D341Med (cell line): ENCODE data around the gene TXNDC2.

Experiments used
- DNase-seq: peaks from one replicate; pipeline ENCODE4 v3.0.0; 2012; ENCODE audit warnings: low spot score

Gene TXNDC2

DNA sequence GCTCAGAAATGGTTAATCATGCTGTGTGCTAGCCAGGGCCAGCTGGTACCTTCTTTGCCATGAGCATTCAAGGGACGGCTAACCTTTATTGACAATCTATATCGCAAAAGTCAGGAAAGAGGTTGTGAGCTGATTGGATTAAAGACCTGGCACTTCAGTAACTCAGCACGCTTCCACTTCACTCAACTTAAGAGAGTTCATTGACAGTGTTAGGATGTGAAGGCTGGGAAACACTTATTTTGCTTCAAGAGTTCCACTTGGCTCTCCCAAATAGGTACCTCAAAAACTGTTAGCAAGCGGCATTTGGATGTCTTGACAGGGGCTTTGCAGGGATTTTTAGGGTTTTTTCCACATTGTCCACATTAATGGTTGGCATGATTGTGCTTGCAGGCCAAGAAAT lies 25.1 kb upstream of the TXNDC2 start:
- DNase-seq, result no peak

DNA sequence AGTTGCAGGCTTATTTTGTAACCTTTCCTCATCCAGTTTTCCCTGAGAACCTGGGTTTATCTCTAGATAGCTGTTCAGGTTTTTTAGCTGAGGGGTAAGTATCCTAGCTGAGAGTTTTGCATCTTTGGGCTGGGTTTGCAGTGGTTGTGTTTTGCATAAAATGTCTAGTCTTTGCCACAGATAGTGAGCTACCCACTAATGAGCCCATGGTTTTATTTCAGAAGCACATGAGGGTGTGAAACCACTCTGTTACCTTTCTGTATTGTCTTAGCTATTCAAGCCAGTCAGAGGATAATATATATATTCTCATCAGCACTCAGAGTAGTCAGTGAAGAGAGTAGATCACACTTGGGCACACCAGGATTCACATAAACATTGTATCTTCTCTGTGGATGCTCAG lies 24.6 kb upstream of the TXNDC2 start:
- DNase-seq, result no peak

DNA sequence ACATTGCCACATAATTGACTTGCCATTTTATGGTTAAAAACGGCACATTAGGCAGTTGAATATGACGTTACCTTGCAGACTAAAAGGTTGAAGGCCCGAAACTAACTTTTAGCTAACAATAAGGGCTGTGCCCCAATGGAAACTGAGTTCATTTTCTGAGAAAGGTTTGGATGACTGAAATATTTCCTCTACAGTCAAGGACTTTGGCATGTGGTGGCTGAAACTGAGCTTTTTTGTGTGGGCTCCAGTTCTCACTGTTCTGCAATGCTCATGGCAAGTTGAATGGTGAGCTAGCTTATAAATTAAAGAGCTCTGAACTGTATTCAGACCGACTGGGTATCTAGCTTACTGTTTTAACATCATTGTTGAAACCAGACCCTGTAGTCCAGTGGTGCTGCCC lies 23.8 kb upstream of the TXNDC2 start:
- DNase-seq, result no peak

DNA sequence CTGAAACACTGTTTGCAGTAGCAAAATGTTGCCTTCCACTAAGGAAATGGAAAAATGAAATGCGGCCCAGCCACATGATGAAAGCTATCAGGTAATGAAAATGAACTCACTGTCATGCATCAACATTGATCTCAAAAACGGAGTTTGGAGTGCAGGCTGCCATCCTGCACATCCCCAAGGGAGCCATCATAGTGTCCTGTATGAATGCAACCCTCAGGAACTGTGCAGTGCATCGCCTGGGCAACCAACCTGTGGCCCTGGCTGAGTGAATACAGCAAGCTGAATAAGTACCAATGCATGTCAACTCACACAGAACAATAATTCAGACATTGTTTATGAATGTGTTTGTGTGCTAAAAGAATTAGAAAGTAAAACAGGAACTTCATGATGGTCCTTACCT lies 23.1 kb upstream of the TXNDC2 start:
- no peak for DNase-seq

DNA sequence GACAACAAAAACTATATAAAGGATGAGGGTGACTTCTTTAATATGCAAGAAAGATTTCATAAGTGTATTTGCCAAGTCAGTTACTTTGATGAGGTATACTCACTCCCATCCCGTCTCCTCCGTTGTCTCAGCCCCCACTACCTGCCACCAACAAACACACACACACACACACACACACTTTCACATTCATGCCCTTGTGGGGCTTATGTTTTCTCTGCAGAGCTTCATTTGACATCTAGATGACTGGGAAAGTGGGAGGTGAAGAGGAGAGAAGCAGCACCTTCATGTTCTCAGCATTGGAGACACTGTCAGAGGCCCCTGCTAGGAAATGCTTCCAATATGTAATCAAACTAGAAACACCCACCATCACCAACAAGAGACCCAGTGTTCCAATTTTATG lies 22.5 kb upstream of the TXNDC2 start:
- DNase-seq, result no peak

DNA sequence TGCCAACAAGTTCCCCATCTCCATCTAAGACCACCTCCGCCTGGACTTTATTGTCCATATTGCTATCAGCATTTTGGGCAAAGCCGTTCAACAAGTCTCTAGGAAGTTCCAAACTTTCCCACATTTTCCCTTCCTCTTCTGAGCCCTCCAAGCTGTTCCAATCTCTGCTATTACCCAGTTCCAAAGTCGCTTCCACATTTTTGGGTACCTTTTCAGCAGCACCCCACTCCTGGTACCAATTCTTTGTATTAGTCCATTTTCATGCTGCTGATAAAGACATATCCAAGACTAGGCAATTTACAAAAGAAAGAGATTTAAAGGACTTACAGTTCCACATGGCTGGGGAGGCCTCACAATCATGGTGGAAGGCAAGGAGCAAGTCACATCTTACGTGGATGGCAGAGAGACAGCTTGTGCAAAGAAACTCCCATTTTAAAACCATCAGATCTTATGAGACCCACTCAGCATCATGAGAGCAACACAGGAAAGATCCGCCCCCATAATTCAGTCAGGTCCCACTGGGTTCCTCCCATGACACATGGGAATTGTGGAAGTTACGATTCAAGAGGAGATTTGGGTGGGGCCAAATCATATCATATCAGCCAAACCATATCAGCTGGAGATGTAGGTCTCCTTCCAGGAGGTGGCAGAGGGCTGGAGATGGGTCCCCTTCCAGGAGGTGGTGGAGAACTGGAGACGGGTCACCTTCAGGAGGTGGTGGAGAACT lies 19.8 kb upstream of the TXNDC2 start:
- DNase-seq, result no peak

DNA sequence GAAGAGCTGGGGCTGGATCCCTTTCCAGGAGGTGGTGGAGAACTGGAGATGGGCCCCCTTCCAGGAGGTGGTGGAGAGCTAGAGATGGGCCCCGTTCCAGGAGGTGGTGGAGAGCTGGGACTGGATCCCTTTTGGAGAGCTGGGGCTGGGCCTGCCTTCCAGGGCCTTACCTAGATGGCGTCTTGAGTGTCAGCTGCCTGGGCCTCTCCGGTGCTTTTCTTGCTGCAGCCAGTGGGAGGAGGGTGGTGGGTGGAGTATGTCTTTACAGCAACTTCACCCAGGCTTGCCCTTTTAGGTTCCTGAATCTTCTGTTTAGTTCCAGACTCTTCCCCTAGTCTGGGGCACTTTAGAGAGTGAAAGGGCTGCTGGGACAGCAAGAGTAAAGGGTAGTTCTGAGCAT lies 19.1 kb upstream of the TXNDC2 start:
- DNase-seq, result no peak

DNA sequence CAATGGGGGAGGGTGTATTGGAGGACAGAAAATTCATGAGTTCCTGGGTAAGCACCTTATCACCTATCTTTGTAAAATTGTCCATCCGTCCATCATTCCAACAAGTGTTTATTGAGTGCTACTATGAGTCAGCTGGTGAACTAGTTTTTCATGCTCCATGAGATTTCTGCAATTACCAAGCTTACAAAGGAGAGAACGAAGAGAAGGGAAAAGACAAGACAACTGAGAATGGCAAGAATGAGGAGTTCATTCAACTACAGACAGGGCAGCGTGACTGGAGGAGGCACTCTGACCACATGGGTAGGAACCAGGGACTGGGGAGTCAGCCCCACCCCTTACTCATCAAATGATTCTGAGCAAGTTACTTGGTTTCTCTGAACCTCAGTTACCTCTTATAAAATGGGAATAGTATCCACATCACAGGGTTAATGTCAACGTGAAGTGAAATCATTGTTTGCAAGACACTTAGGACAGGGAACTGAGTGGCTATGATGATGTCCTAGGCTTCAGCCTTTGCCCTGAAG lies 18.6 kb upstream of the TXNDC2 start:
- DNase-seq, result no peak

DNA sequence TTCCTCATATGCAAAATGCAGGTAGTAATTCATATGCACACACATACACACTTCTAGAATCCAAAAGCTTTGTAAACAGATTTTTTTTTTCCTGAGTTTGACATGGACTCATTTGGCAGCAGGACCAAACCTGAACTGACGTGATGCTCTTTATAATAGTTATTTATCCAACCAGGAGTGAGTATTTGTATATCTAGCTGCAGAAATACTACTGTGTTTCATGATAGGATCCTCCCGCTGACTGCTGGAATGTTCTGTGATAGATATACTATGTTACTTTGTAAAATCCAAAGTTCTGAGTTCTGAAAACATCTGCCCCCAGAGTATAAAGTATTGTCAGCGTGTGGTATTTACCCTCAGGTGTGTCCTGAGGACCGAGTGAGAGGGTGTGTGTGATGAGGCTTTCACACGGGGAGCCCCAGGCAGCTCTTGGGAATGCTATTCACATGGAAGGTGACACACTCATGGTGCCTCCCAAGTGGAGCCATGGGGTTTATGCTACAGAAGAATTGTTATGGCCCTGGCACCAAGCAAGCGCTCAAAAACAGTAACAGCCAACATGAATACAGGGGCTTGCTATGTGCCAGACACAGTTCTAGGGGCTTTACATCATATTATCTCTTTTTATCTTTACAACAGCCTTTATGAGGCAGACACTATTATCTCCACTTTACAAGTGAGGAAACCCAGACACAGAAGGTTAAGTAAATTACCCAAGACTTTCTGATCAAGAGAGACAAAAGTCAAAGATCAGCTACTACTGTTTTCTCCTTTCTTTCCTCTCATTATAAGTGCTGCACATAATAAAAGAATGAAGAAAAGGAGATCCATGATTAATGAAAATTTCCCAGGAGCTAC lies 16.7 kb upstream of the TXNDC2 start:
- no peak for DNase-seq

DNA sequence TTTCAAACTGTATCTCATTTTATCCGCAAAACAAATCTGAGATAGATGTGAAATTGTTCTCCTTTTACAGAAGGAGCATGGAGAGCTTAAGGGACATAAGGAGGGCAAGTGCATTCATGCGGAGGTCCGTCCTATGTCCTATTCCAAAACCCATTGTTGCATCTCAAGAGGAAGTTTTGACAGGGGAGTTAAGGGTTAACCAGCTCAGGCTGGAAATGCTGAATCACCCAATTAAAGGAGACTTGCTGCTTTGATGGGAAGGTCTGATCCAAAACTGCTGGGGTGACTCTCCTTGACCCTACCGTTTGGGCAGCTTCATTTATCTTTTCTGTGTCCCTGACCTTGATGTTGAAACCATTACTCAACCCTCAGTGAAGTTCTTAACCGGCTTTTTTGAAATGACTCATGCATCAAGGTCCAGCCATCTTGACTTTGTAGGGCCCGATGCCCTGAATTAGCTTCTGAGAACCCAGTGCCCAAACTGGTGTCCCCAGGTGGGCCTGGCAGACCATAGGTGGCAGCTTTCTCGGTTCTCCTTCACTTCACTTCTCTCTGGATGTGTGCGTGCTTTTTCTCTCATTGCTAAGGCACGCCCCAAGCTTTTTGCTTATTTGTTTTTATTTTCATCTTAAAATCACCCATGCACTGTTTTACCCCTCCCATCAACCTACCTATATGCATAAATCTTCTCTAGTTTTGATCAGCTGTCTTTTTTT lies 15.9 kb upstream of the TXNDC2 start:
- no peak for DNase-seq

DNA sequence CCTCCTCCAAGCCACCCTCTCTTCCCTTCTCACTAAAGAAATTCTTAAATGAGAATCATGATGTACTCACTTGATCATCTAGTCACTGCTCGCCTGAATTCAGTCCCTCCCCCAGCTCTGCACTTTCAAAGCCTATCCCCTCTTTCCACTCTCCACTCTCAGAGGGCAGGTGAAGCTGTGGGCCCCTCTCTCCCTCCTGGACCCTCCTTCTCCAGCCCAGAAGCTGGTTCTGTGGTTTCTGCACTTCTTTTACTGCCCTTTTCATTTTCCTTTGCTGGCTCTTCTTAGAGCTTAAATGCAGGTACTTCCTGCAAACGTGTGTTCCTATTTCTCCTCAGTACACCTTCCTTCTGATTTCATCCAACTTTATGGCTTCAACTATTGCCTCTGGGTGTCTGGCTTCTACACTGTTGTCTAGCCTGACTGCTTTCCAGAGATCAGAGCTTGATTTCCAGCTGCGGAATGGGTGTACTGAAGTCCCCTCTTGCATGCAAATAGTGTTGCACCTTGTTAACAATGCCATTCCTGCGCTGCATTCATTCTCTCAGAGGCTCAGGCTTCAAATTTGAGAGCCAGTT lies 15.3 kb upstream of the TXNDC2 start:
- no peak for DNase-seq

DNA sequence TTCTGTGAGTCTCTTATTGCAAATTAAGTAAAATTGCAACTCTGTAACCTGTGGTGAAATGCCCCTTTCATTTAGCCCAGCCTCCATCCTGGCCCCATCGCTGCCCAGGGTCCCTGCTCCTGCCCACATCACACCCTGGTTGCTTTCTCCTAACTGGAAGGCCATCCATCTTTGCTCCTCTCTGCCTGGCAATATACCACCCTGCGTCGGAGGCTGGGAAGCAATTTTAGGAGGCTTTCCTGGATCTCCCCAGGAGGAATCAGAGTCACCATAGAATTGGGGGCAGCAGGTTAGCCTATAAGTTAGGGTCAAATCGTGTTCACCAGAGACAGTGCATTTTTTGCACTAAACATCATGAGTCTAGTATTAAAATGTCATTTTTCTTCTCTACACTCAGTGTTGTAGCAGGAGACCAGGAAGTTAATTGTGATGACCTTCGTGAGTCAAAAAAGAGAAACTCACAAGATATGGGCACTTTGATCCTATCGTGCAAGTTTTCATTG lies 14.5 kb upstream of the TXNDC2 start:
- no peak for DNase-seq

DNA sequence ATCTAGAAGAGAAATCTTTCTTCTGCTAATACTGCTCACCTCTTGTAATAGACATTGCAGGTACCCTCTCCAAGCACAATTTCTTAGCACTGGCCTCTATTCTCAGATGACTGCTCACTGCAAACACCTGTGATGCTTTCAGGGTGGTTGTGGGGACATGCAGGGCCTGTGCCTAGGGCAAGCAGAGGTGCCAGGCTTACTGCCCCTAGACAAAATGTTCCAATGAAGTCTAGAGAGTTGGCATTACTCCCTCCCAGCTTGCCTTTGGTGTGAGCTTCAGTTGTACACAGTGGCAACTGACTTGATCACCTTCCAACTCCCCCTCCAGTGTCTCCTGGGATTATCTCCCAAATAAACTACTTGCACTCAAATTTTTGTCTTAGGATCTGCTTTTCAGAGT lies 12.9 kb upstream of the TXNDC2 start:
- no peak for DNase-seq

DNA sequence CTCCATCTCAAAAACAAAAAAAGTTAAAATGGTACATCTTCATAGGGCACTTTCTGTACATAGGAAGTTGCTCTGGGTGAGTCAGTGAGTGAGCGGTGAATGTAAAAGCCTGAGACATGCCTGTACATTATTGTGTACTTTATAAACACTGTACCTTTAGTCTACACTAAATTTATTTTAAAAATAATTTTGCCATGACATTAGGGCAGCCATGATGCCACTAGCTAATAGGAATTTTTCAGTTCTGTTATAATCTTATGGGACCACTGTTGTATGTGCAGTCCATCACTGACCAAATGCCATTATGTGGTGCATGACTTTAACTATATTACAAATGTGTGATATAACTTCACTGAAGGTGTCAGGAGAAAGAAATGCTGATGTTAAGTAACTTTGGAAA lies 11.0 kb upstream of the TXNDC2 start:
- no peak for DNase-seq

DNA sequence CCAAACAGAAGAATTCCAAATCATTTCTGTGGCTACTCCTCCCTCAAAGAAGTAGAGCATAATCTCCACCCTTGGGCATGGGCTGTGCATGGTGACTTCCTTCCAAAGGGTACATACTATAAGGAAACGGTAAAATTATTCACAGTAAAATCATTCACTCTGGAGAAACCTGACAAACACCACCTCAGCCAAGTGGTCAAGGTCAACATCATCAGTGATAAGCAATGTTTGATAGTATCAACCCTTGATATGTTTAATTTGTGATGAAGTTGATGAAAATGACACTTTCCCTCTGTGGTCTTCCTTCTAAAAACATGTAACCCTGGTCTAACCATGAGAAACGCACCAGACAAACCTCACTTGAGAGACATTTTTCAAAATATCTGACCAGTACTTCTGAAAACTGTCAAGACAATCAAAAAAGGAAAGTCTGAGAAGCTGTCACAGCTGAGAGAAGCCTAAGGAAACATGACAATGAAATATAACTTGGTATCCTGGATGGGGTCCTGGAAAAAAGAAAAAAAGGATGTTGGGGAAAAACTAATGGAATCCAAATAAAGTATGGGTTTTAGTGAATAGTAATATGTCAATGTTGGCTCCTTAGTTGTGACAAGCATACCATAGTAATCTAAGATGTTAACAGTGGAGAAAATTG lies 9.4 kb upstream of the TXNDC2 start:
- no peak for DNase-seq

DNA sequence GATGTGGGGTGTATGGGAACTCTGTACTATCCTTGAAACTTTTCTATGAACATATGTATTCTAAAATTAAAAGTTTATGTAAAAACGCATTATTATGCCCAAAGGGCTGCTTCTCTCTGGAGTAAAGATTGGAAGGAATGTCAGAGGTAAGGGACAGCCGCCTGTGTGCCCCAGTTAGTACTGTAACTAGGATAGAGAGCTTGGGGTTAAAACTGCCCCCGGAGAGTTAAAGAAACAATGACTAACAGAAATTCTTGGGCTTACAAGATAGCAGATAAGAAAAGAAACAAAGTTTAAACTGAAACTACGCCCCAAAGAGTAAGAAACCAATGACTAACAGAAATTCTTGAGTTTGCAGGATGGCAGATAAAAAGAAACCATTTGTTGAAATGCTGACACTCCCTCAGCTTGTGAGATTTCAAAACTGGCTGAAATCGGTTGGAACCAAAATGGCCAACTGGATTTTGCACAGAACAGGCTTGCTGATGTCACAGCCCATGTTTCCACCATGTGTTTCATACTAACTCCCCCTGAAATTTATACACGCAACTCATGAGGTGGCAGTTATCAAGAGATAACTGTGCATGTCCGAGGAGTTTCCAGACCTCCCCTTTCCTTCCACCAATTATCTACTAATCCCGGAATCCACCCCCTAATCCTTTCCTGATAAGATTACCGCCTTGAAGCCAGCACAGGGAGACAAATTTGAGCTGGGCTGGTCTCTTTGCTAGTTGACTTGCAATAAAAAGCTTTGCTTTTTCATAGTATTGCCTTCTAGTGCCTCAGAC lies 8.7 kb upstream of the TXNDC2 start:
- DNase-seq, result peak; percentile 75

DNA sequence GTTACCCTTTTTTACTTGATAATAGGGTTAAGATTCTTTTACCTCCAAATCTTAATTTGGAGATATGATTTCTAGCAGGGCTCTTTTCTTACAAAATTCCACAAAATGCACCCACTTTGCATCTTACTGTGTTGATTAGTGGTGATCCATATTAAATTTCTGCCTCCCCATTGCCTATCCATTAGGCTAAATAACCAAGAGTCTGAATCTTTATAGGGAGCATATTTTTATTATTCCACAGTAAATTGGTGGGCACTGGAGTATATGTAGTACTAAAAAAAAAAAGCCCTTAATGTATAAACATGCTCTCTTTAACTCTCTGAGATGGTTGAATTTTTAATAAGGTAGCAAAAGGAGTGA lies 8.1 kb upstream of the TXNDC2 start:
- no peak for DNase-seq

DNA sequence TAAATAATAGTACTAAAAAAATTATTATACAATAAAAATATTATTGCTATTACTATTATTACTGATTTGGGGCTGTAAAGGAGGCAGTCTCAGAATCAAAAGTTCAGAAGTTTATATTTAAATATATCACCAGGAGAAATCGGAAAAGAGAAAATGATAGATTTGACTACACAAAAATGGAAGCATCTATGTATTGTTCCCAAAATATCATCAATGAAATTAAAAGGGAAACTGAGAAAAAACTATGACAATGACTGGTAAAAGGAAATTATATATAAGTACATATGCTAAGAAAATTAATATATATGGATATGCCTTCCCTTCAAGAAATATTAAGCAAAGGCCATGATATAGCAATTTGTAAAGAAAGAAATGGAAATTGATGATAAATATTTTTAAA lies 7.7 kb upstream of the TXNDC2 start:
- DNase-seq, result no peak

DNA sequence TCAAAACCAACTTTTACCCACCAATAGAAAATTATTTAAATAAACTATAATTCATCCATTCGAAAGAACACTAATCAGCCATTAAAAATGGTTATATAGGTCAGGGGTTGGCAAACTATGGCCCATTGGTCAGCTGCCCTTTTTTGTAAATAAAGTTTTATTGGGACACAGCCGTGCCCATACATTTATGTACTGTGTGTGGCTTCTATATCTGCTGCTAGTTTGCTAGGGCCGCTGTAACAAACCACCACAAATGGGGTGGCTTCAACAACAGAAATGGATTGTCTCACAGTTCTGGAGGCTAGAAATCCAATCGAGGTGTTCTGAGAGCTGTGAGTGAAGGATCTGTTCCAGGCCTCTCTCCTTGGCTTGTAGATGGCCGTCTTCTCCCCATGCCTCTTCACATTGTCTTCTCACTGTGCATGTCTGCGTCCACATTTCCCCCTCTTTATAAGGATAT lies 7.0 kb upstream of the TXNDC2 start:
- no peak for DNase-seq

DNA sequence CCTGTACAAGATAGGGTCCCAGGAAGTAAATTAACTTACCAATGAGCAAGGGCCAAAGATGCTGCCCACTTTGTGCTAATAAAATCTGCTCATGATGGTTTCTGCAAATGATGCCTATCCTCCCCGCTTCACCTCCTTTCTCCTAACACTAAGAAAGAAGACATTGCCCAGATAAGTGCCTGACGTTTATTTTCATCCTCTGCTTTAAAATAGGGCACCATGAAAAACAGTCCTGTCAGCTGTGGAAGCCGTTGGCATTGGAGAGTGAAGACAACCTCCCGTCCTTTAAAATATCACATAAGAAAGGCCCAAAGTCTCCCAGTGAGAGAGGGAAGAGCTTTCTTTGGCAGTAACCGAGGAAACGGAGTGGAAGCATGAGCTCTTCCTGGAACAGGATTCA lies 1.7 kb upstream of the TXNDC2 start:
- no peak for DNase-seq
